Gastroesophageal sphincter (tissue), 3 donors: ENCODE measurements around the gene PACS1.

ENCODE experiments used
- CTCF ChIP-seq, 4 experiments: fragments of 200-600 bp in 2 of 4; fragments of 450-650 bp in 2 of 4; sonication (generic) in 1 of 4; IDR thresholded peaks; one replicate each; pipeline ENCODE4 v1.5.1; 2017 to 2019; ENCODE audit warnings: antibody characterized with exemption in 4 of 4, mild to moderate bottlenecking in 2 of 4, moderate library complexity in 2 of 4
- POLR2A ChIP-seq, 2 donors: fragments of 450-650 bp; IDR thresholded peaks; one replicate each; pipeline ENCODE4 v1.6.1; 2017; ENCODE audit warnings: antibody characterized with exemption in 2 of 2, mild to moderate bottlenecking in 2 of 2, moderate library complexity in 1 of 2

GRCh38 chr11:66123902-66124301, 53.8 kb downstream of the PACS1 start:
- TF ChIP-seq CTCF (IDR thresholded peaks at IDR 0.05) = no peak
- TF ChIP-seq POLR2A (IDR thresholded peaks at IDR 0.05) = no peak
